Liver (tissue), 3 donors: ENCODE measurements around the gene DES.

Source experiments
- ATF3 ChIP-seq: IDR thresholded peaks from 2 replicates; pipeline ENCODE4 v1.6.1; 2016; ENCODE audit warnings: antibody characterized with exemption
- CTCF ChIP-seq: fragments of 150-350 bp; IDR thresholded peaks from 2 replicates; pipeline ENCODE4 v1.5.1; 2017; ENCODE audit warnings: improper control_type of control experiment, low read depth, low read length; ENCODE audit not compliant: missing input control
- EGR1 ChIP-seq, 2 donors: IDR thresholded peaks; 2 replicates each; pipeline ENCODE4 v1.6.1; 2016 to 2018; ENCODE audit warnings: antibody characterized with exemption in 2 of 2, low read depth in 2 of 2
- GABPA ChIP-seq, 2 donors: IDR thresholded peaks in 1 of 2; conservative IDR thresholded peaks in 1 of 2; 2 replicates each; pipeline ENCODE4 v1.6.1; 2016; ENCODE audit warnings: antibody characterized with exemption in 2 of 2, mild to moderate bottlenecking in 1 of 2, moderate library complexity in 1 of 2
- JUND ChIP-seq, 2 donors: IDR thresholded peaks; 2 replicates each; pipeline ENCODE4 v1.6.1; 2016; ENCODE audit warnings: antibody characterized with exemption in 2 of 2
- MAX ChIP-seq: IDR thresholded peaks from 2 replicates; pipeline ENCODE4 v1.6.1; 2016; ENCODE audit warnings: antibody characterized with exemption
- RAD21 ChIP-seq, 2 donors: IDR thresholded peaks; 2 replicates each; pipeline ENCODE4 v1.6.1; 2016; ENCODE audit warnings: antibody characterized with exemption in 2 of 2, mild to moderate bottlenecking in 2 of 2
- REST ChIP-seq: IDR thresholded peaks from 2 replicates; pipeline ENCODE4 v1.6.1; 2016; ENCODE audit warnings: antibody characterized with exemption, mild to moderate bottlenecking
- SP1 ChIP-seq: IDR thresholded peaks from 2 replicates; pipeline ENCODE4 v1.6.1; 2018; ENCODE audit warnings: antibody characterized with exemption, mild to moderate bottlenecking
- TAF1 ChIP-seq: conservative IDR thresholded peaks from 2 replicates; pipeline ENCODE4 v1.6.1; 2016; ENCODE audit warnings: antibody characterized with exemption, mild to moderate bottlenecking
- donor health status: healthy.
- donor health status: healthy.

GRCh38 chr2:219401606-219402005 lies 16.6 kb upstream of the DES start:
- TF ChIP-seq JUND (IDR thresholded peaks at IDR 0.05) (no peak), CTCF (no peak), TAF1 (no peak), RAD21 (IDR thresholded peaks at IDR 0.05) (no peak), REST (no peak), SP1 (no peak), MAX (no peak), GABPA (IDR thresholded peaks at IDR 0.05 in 1 of 2, conservative IDR thresholded peaks at IDR 0.05 in 1 of 2) (no peak), EGR1 (IDR thresholded peaks at IDR 0.05; ENCODE audit: low read depth in 2 of 2) (no peak), ATF3 (no peak)
